Activated effector memory CD4-positive, alpha-beta T cell treated with anti-CD3 and anti-CD28 coated beads, Interleukin-2, amount 50 U/mL, for 16 hours (primary cell): ENCODE data around the gene MAP2K6.
"Not testable (repeated sequence)": the region's sequence is repeated elsewhere in the genome, so short reads cannot be mapped to it uniquely, and the experiment has no call there.

Experiments used
- DNase-seq: peaks from one replicate; pipeline ENCODE4 v3.0.0-alpha.2; 2020

Gene MAP2K6

DNA sequence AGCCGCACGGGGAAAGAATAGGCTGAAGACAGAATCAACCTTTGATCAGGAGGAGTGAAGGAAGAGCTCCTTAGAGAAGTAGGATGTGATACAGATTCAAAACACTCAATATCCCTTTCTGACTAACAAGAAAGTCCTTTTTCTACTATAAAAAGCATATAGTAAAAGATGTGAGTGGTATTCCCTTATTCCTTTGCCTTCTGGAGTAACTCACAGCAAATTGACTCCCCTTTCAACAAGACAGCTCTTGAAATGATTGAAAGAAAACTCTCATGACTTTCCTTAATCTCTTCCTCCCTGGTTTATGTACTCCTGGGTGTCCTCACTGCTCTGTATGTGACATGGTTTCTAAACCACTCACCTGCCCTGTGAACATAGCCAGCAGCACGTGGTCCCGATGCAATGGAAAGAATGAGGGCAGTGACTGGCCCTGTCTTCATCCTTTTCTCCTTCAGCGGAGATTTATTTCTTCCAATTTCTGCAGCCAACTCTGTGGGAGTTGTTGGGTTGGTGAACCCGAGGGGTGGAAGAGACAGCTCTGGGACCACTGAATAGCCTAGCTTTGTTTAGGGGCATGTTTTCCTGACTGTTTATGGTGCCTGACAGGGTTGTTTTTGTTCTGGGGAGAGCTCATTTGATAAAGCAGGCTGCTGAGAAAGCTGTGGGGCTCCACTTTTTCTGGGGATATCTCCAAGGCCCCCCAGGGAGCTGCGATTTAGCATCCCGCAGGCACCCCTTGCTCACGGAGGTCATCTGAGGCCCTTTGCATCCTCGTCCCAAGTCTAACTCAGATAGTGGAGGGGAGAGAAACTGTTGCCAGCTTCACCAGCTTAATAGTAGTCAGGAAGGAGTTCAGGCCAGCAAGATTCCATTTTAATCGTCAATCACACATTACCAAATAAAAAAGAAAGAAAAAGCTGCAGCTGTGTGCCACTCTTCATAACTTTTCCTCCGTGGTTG, 46.7 kb downstream of the MAP2K6 start:
- no peak for DNase-seq

- no peak for DNase-seq
Observed at GRCh38 chr17:69461951-69462369, 47.5 kb downstream of the MAP2K6 start.

DNA sequence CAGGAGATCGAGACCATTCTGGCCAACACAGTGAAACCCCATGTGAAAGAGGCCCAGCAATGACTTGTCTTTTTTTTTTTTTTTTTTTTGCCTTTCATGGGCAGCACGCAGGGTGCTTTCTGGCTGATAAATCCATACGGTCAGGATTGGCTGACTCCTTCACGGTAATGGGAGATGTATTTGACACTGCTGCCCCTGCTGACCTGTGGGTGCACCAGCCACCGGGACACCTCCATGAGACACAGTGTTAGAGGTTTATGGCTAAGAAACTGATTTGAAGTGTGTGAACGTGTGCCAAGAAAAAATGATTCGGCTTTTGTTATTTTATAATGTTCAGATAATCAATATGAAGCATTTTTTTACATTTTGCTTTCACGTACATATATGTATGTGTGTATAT, 48.4 kb downstream of the MAP2K6 start:
- DNase-seq, result no peak

GRCh38 chr17:69466451-69466850, 52.0 kb downstream of the MAP2K6 start:
- no peak for DNase-seq

DNA sequence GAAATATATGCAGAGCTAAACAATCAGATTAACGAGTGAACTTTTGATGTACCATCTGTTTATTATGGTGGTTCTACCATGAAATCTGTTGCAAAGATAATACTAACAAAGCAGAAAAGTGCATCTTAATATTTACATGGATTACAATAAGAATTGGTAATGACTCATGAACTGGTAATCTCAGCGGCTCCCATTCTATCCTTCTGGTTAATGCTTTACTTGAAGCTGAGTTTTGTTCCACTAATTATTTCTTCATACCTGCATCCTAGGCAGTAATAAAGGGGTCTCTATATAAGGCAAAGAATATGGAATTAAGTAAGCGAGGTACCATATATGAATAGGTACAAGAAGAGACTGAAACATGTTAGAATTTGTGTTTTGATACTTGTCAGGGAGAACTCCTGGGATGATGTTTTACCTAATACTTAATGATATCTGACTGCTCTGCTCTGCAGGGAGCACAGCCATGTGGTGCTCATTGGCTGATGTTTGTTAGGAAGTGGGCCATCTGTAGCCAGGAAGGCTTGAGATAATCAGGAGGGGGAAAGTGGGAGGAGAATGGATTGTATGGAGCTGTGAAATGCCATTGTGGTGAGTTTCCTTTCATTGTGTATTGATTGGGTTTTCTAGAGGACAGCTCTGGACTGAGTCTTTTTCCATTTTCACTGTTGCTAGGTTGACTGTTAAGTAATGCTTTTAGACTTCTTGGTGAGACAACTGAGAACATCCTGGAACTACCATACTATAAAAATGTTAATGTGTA, 52.6 kb downstream of the MAP2K6 start:
- DNase-seq, result no peak

GRCh38 chr17:69468207-69468606, 53.7 kb downstream of the MAP2K6 start:
- no peak for DNase-seq

DNA sequence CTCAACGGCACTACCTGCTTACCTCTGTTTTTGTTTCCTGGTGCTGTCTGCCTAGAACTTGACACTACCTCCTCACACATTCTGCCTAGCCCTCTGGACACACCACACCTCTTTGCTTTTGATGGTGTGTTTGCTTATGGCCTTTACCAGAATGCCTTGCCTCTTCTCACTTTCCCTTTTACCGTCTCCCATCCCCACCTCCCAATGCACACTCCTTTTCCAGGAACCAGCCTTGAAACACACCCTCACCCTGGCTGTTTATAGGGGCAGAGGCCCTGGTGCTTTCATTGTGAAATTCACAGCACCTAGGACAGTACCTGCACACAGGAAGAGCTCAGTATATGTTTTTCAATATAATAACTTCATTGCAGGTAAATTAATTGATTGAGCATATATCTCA, 56.2 kb downstream of the MAP2K6 start:
- no peak for DNase-seq

DNA sequence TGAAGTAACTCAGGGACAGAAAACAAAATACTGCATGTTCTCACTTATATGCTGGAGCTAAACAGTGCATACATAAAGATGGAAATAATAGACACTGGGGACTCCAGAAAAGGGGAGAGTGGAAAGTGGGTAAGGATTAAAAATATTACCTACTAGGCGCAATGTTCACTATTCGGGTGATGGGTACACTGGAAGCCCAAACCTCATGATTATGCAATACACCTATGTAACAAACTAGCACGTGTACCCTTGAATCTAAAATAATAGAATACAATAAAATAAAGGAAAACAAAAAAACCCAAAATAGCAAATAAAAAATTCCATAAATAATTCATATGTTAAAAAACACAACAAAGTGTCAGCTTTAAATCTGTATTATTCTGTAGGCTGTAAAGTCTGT, 56.9 kb downstream of the MAP2K6 start:
- no peak for DNase-seq

GRCh38 chr17:69473841-69474831, 59.6 kb downstream of the MAP2K6 start:
- no peak for DNase-seq

GRCh38 chr17:69477204-69477902, 62.9 kb downstream of the MAP2K6 start:
- DNase-seq, result no peak

- DNase-seq, result no peak
Observed at GRCh38 chr17:69477903-69478266, 63.4 kb downstream of the MAP2K6 start.

- DNase-seq, result no peak
Observed at GRCh38 chr17:69478916-69479315, 64.4 kb downstream of the MAP2K6 start.

DNA sequence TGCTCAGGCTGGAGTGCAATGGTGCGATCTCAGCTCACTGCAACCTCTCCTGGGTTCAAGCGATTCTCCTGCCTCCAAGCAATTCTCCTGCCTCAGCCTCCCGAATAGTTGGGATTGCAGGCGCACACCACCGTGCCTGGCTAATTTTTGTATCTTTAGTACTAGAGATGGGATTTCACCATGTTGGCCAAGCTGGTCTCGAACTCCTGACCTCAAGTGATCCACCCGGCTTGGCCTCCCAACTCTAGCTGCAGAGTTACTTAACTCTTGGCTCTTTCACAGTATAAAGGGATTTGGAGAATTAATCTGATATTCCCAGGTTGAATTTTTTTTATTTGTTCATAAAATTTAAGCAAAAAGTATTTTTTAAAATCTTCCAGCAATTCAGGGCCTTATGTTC, 65.3 kb downstream of the MAP2K6 start:
- DNase-seq, result not testable (repeated sequence)

DNA sequence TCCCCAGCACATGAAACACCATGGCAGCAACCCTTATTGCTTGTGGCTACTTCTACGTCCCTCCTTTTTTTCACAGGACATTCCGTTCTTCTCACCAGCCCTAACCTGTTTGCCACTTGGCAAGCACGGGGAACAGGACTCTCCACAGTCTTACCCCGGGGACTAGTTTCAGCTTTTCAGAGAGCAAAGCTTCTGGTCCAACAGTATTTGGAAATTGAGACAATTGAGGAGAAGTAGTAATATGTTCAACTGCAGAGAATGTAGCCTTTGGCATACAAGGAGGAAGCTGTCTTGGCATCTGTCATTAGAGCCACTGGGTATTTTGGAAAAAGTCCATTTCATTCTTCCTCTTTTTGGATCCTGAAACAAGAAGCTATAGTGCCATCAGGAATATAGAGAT, 65.7 kb downstream of the MAP2K6 start:
- no peak for DNase-seq

- DNase-seq, result no peak
Observed at GRCh38 chr17:69485251-69485661, 70.8 kb downstream of the MAP2K6 start.

- DNase-seq, result no peak
Observed at GRCh38 chr17:69485901-69486643, 71.6 kb downstream of the MAP2K6 start.

- no peak for DNase-seq
Observed at GRCh38 chr17:69486779-69487637, 72.5 kb downstream of the MAP2K6 start.

- no peak for DNase-seq
Observed at GRCh38 chr17:69489313-69489712, 74.8 kb downstream of the MAP2K6 start.

DNA sequence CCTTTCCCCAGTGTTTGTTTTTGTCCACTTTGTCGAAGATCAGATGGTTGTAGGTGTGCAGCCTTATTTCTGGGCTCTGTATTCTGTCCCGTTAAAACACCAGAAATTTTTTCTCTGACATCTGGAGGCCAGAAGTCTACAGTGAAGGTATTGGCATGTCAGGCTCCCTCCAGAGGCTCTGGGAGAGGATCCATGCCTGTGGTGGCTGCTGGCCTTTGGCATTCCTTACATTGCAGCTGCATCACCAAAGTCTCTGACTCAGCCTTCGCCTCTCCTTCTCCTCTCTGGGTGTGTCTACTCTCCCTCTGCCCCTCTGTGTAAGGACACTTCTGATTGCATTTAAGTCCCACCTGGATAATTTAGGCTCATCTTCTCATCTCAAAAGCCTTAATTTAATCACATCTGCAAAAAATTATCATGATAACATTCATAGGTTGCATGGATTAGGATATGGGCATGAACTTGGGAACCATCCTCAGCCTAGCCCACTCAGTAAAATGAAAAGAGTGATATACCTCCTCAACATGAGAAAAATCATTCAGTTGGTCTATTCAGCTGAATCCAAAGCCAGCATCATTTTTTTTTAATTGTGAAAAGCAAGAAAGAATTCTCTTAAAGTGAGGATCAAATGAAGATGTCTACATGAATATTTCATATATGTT, 78.0 kb downstream of the MAP2K6 start:
- no peak for DNase-seq

- DNase-seq, result no peak
Observed at GRCh38 chr17:69495787-69496186, 81.3 kb downstream of the MAP2K6 start.
